ENCODE measurements around the gene CD320. TPM values are rescaled to one million over a fixed set of nuclear protein-coding genes. Genes with fewer than 3 reads are reported as not detected.
"Not testable (repeated sequence)": the region's sequence is repeated elsewhere in the genome, so short reads cannot be mapped to it uniquely, and the experiment has no call there.

Gene CD320
- total RNA-seq, 1 experiment from 2014 or later, result 42.9 TPM

GRCh38 chr19:8269724-8270123 is 38.4 kb downstream of the CD320 start:
- no peak overlapping the region for H3K4me3 ChIP-seq
- peak overlapping the region; percentile 97 for H3K4me2 ChIP-seq
- peaks cover 4% of the 10 kb centered on the region for H3F3A ChIP-seq (ENCODE audit: insufficient read depth, low read depth)
- TF ChIP-seq CTCF (conservative IDR thresholded peaks at IDR 0.05) (no peak), EZH2 (IDR thresholded peaks at IDR 0.05; ENCODE audit: low read depth) (no peak)
- intact Hi-C loops (cut with micrococcal nuclease; ENCODE audit: unreplicated experiment), result loop anchor here (5.0 kb wide), 1 partner anchor 313 kb away; no protein-coding TSS in a partner anchor
- H3K36me3 ChIP-seq (ENCODE audit: low read depth), result no peaks in the 10 kb centered on the region
- no peak overlapping the region for H3K27ac ChIP-seq
- no peaks in the 10 kb centered on the region for H3K27me3 ChIP-seq (ENCODE audit: insufficient read depth, low read depth)
- POLR2A ChIA-PET (ENCODE audit: unreplicated experiment), result interaction anchor here (0.6 kb wide), 1 partner anchor 245 kb away, joined by 8 read pairs; no protein-coding TSS in a partner anchor
- no TSS peak for BruUV-seq (replicated peaks)
- 0 out of 2 replicates have a peak, but pooled peaks cover 4% of the 10 kb centered on the region for H3K4me1 ChIP-seq (replicated peaks; ENCODE audit: insufficient read depth)
- H4K20me1 ChIP-seq (ENCODE audit: insufficient read depth), result no peaks in the 10 kb centered on the region
- CTCF ChIA-PET, result interaction anchor here (0.6 kb wide), 1 partner anchor 182 kb away, joined by 17 read pairs; no protein-coding TSS in a partner anchor
- no peaks in the 10 kb centered on the region for H3K9me3 ChIP-seq (ENCODE audit: insufficient read depth, low read depth)
- H3K79me2 ChIP-seq (ENCODE audit: low read depth), result no peaks in the 10 kb centered on the region
- H3K9me2 ChIP-seq (ENCODE audit: insufficient read depth), result no peaks in the 10 kb centered on the region
- peak in 1 of 2 experiments; percentile 32 for DNase-seq
- H2AFZ ChIP-seq, result no peak overlapping the region

- DNase-seq, result no peak
- Histone ChIP-seq H3F3A (ENCODE audit: insufficient read depth, low read depth) (peaks cover 4% of the 10 kb centered on the region), H2AFZ (no peak overlapping the region), H3K9me2 (ENCODE audit: insufficient read depth) (no peaks in the 10 kb centered on the region), H4K20me1 (ENCODE audit: insufficient read depth) (no peaks in the 10 kb centered on the region), H3K27me3 (ENCODE audit: insufficient read depth, low read depth) (no peaks in the 10 kb centered on the region), H3K9me3 (ENCODE audit: insufficient read depth, low read depth) (no peaks in the 10 kb centered on the region), H3K4me1 (replicated peaks; ENCODE audit: insufficient read depth) (0 out of 2 replicates have a peak, but pooled peaks cover 4% of the 10 kb centered on the region), H3K27ac (no peak overlapping the region), H3K4me3 (no peak overlapping the region), H3K79me2 (ENCODE audit: low read depth) (no peaks in the 10 kb centered on the region), H3K4me2 (no peak overlapping the region), H3K36me3 (ENCODE audit: low read depth) (no peaks in the 10 kb centered on the region)
- intact Hi-C loops (cut with micrococcal nuclease; ENCODE audit: unreplicated experiment), result loop anchor here (5.0 kb wide), 1 partner anchor 316 kb away; no protein-coding TSS in a partner anchor
- TF ChIP-seq EZH2 (IDR thresholded peaks at IDR 0.05; ENCODE audit: low read depth) (no peak), CTCF (conservative IDR thresholded peaks at IDR 0.05) (no peak)
- CTCF ChIA-PET, result no interaction called here
- no TSS peak for BruUV-seq (replicated peaks)
- POLR2A ChIA-PET (ENCODE audit: unreplicated experiment), result no interaction called here
Observed at GRCh38 chr19:8265872-8266271, 42.3 kb downstream of the CD320 start.

DNA sequence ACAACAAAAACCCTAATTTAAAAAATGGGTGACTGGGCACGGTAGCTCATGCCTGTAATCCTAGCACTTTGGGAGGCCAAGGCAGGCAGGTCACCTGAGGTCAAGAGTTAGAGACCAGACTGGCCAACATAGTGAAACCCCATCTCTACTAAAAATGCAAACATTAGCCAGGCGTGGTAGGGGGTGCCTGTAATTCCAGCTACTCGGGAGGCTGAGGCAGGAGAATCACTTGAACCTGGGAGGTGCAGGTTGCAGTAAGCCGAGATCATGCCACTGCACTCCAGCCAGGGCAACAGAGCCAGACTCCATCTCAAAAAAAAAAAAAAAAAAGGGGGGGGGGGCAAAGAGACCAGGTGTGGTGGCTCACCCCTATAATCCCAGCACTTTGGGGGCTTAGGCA is 43.9 kb downstream of the CD320 start:
- POLR2A ChIA-PET (ENCODE audit: unreplicated experiment); H3K27ac ChIP-seq; H3K9me2 ChIP-seq (ENCODE audit: insufficient read depth): not testable (repeated sequence)

GRCh38 chr19:8262431-8262830 is 45.7 kb downstream of the CD320 start:
- Histone ChIP-seq H3K4me2 (no peak overlapping the region), H3K9me2 (ENCODE audit: insufficient read depth) (no peaks in the 10 kb centered on the region), H4K20me1 (ENCODE audit: insufficient read depth) (no peaks in the 10 kb centered on the region), H3K27me3 (ENCODE audit: insufficient read depth, low read depth) (no peaks in the 10 kb centered on the region), H3K4me1 (replicated peaks; ENCODE audit: insufficient read depth) (no peaks in the 10 kb centered on the region), H3K4me3 (no peak overlapping the region), H3K79me2 (ENCODE audit: low read depth) (no peaks in the 10 kb centered on the region), H3K27ac (no peak overlapping the region), H3K9me3 (ENCODE audit: insufficient read depth, low read depth) (no peaks in the 10 kb centered on the region), H3F3A (ENCODE audit: insufficient read depth, low read depth) (peaks cover 1% of the 10 kb centered on the region), H3K36me3 (ENCODE audit: low read depth) (no peaks in the 10 kb centered on the region), H2AFZ (no peak overlapping the region)
- BruUV-seq (replicated peaks), result no TSS peak
- TF ChIP-seq EZH2 (IDR thresholded peaks at IDR 0.05; ENCODE audit: low read depth) (no peak), CTCF (conservative IDR thresholded peaks at IDR 0.05) (no peak)
- DNase-seq, result no peak
- ChIA-PET POLR2A (ENCODE audit: unreplicated experiment) (no interaction called here), CTCF (no interaction called here)
- intact Hi-C loops (cut with micrococcal nuclease; ENCODE audit: unreplicated experiment), result no loop called here

More for the DNA sequence above, 43.9 kb downstream of the CD320 start:
- H3K27me3 ChIP-seq (ENCODE audit: insufficient read depth, low read depth); intact Hi-C loops (cut with micrococcal nuclease; ENCODE audit: unreplicated experiment); H3F3A ChIP-seq (ENCODE audit: insufficient read depth, low read depth); H2AFZ ChIP-seq; DNase-seq; H3K36me3 ChIP-seq (ENCODE audit: low read depth); H3K4me2 ChIP-seq; H3K79me2 ChIP-seq (ENCODE audit: low read depth); CTCF ChIA-PET; H3K4me1 ChIP-seq (replicated peaks; ENCODE audit: insufficient read depth); H4K20me1 ChIP-seq (ENCODE audit: insufficient read depth); H3K4me3 ChIP-seq; H3K9me3 ChIP-seq (ENCODE audit: insufficient read depth, low read depth); BruUV-seq (replicated peaks): not testable (repeated sequence)
